IMR-90 (cell line): ENCODE results near the gene GEMIN8. TPM values are rescaled to one million over a fixed set of nuclear protein-coding genes. Genes with fewer than 3 reads are reported as not detected.

ENCODE experiments used
- ATAC-seq: fragments of 200-7000 bp; cut with Tn5 transposase; 2 replicates; pipeline ENCODE4 v1.9.1; 2020; ENCODE audit warnings: low read depth, mild to moderate bottlenecking, moderate library complexity
- BruUV-seq: library from RNA; stranded (reverse); fragments of 400-500 nt; replicated peaks from 2 replicates; lab custom pipeline; 2021; lab: Mats Ljungman, UMichigan
- CTCF ChIA-PET: fragments of 300-600 bp; formaldehyde crosslinking; extraction: SDS; loops from one replicate; lab custom pipeline; 2021; ENCODE audit warnings: antibody characterized with exemption; lab: Yijun Ruan, JAX
- POLR2A ChIA-PET: fragments of 300-600 bp; sonication (Branson Sonifier 250); formaldehyde crosslinking; loops from one replicate; lab custom pipeline; 2022; ENCODE audit warnings: antibody characterized with exemption; ENCODE audit not compliant: unreplicated experiment; lab: Charles Lee
- DNase-seq: peaks from one replicate; pipeline ENCODE4 v3.0.0; 2013
- H2AFZ ChIP-seq: replicated peaks from 2 replicates; pipeline ENCODE3; 2013; ENCODE audit warnings: low read length, mild to moderate bottlenecking; ENCODE audit not compliant: poor library complexity
- H2AK5ac ChIP-seq: 2 replicates; pipeline ENCODE4 v1.6.1; 2013; ENCODE audit warnings: low read depth, low read length, inconsistent platforms
- H2AK9ac ChIP-seq: replicated peaks from 2 replicates; pipeline ENCODE3; 2013; ENCODE audit warnings: mild to moderate bottlenecking, low read depth, low read length, moderate library complexity; ENCODE audit not compliant: poor library complexity
- H2BK120ac ChIP-seq: 2 replicates; pipeline ENCODE4 v1.6.1; 2013; ENCODE audit warnings: low read depth, low read length, inconsistent platforms
- H2BK15ac ChIP-seq: 3 replicates; pipeline ENCODE4 v1.6.1; 2013; ENCODE audit warnings: low read depth, low read length, inconsistent platforms
- H2BK20ac ChIP-seq: 2 replicates; pipeline ENCODE4 v1.6.1; 2013; ENCODE audit warnings: low read depth, mild to moderate bottlenecking, inconsistent platforms, low read length, moderate library complexity
- H2BK5ac ChIP-seq: 2 replicates; pipeline ENCODE4 v1.6.1; 2013; ENCODE audit warnings: mild to moderate bottlenecking, low read depth, low read length, inconsistent platforms; ENCODE audit not compliant: poor library complexity, severe bottlenecking
- H3K14ac ChIP-seq: replicated peaks from 2 replicates; pipeline ENCODE4 v1.6.1; 2013; ENCODE audit warnings: low read depth, low read length, inconsistent platforms
- H3K18ac ChIP-seq: 2 replicates; pipeline ENCODE4 v1.6.1; 2013; ENCODE audit warnings: low read depth, low read length, control low read depth
- H3K23ac ChIP-seq: 2 replicates; pipeline ENCODE4 v1.6.1; 2013; ENCODE audit warnings: low read depth, low read length, inconsistent platforms
- H3K27ac ChIP-seq: 2 replicates; pipeline ENCODE4 v1.5.1; 2013; ENCODE audit warnings: mild to moderate bottlenecking, control low read depth, low read length; ENCODE audit not compliant: insufficient read depth
- H3K27me3 ChIP-seq: 2 replicates; pipeline ENCODE4 v1.6.1; 2013; ENCODE audit warnings: low read length; ENCODE audit not compliant: control insufficient read depth, insufficient read depth
- H3K36me3 ChIP-seq: 2 replicates; pipeline ENCODE4 v1.6.1; 2013; ENCODE audit warnings: low read length, mixed read lengths; ENCODE audit not compliant: control insufficient read depth, insufficient read depth
- H3K4ac ChIP-seq: 2 replicates; pipeline ENCODE4 v1.6.1; 2013; ENCODE audit warnings: low read depth, low read length, inconsistent platforms
- H3K4me1 ChIP-seq: 2 replicates; pipeline ENCODE4 v1.6.1; 2013; ENCODE audit warnings: low read length, mixed read lengths; ENCODE audit not compliant: control insufficient read depth, insufficient read depth
- H3K4me2 ChIP-seq: 2 replicates; pipeline ENCODE4 v1.6.1; 2013; ENCODE audit warnings: low read depth, mild to moderate bottlenecking, control low read depth, low read length, moderate library complexity
- H3K4me3 ChIP-seq: 2 replicates; pipeline ENCODE4 v1.5.1; 2013; ENCODE audit warnings: low read depth, mild to moderate bottlenecking, control low read depth, low read length, moderate library complexity; ENCODE audit not compliant: insufficient read depth
- H3K56ac ChIP-seq: 2 replicates; pipeline ENCODE4 v1.6.1; 2013; ENCODE audit warnings: low read length, inconsistent platforms; ENCODE audit not compliant: insufficient read depth; ENCODE audit errors: extremely low read depth
- H3K79me1 ChIP-seq, 2 experiments: 2 replicates each; pipeline ENCODE4 v1.6.1; 2013; ENCODE audit warnings: low read length in 2 of 2, inconsistent platforms in 1 of 2, low read depth in 1 of 2
- H3K9ac ChIP-seq: 2 replicates; pipeline ENCODE4 v1.6.1; 2013; ENCODE audit warnings: low read depth, low read length, control low read depth
- H3K9me1 ChIP-seq: 2 replicates; pipeline ENCODE4 v1.6.1; 2013; ENCODE audit warnings: low read length, inconsistent platforms; ENCODE audit not compliant: insufficient read depth
- H3K9me3 ChIP-seq: 2 replicates; pipeline ENCODE4 v1.6.1; 2013; ENCODE audit warnings: low read length; ENCODE audit not compliant: control insufficient read depth, insufficient read depth
- H4K20me1 ChIP-seq: 2 replicates; pipeline ENCODE4 v1.6.1; 2013; ENCODE audit warnings: low read length, inconsistent platforms; ENCODE audit not compliant: insufficient read depth
- H4K5ac ChIP-seq: 2 replicates; pipeline ENCODE4 v1.6.1; 2013; ENCODE audit warnings: mild to moderate bottlenecking, low read depth, low read length, control low read depth
- H4K8ac ChIP-seq, 2 experiments: 2 replicates each; pipeline ENCODE4 v1.6.1; 2013; ENCODE audit warnings: low read depth in 2 of 2, low read length in 2 of 2, control low read depth in 1 of 2, inconsistent platforms in 1 of 2
- H4K91ac ChIP-seq: 2 replicates; pipeline ENCODE4 v1.6.1; 2013; ENCODE audit warnings: low read depth, low read length, inconsistent platforms; ENCODE audit not compliant: insufficient read depth
- BHLHE40 ChIP-seq: fragments of 150-350 bp; IDR thresholded peaks from 2 replicates; pipeline ENCODE4 v1.6.1; 2016; ENCODE audit warnings: mild to moderate bottlenecking, low read depth, low read length
- CTCF ChIP-seq: conservative IDR thresholded peaks from 2 replicates; pipeline ENCODE4 v1.5.1; 2012; ENCODE audit warnings: mild to moderate bottlenecking, low read depth, low read length, improper control_type of control experiment
- ELK1 ChIP-seq: fragments of 150-350 bp; IDR thresholded peaks from 2 replicates; pipeline ENCODE4 v1.6.1; 2016; ENCODE audit warnings: low read depth, mild to moderate bottlenecking, low read length, moderate library complexity, borderline replicate concordance
- MAFK ChIP-seq: IDR thresholded peaks from 2 replicates; pipeline ENCODE4 v1.6.1; 2012; ENCODE audit warnings: low read depth, low read length, improper control_type of control experiment
- MAZ ChIP-seq: IDR thresholded peaks from 2 replicates; pipeline ENCODE4 v1.6.1; 2012; ENCODE audit warnings: low read depth, mild to moderate bottlenecking, low read length, improper control_type of control experiment, moderate library complexity, borderline replicate concordance
- NFE2L2 ChIP-seq: fragments of 150-350 bp; IDR thresholded peaks from 2 replicates; pipeline ENCODE4 v1.6.1; 2016; ENCODE audit warnings: low read depth, mild to moderate bottlenecking, low read length
- RAD21 ChIP-seq: IDR thresholded peaks from 2 replicates; pipeline ENCODE4 v1.6.1; 2012; ENCODE audit warnings: low read length, improper control_type of control experiment
- SMC3 ChIP-seq: fragments of 150-350 bp; IDR thresholded peaks from 2 replicates; pipeline ENCODE4 v1.6.1; 2016; ENCODE audit warnings: low read depth, mild to moderate bottlenecking, antibody characterized with exemption, low read length, moderate library complexity
- USF2 ChIP-seq: fragments of 150-350 bp; IDR thresholded peaks from 2 replicates; pipeline ENCODE4 v1.6.1; 2017; ENCODE audit warnings: mild to moderate bottlenecking, antibody characterized with exemption, low read length, low read depth
- WGBS, 2 experiments: methylation state at CpG; one replicate each; pipeline versions ENCODE4 v1.1.5 to v1.1.7; 2013; ENCODE audit warnings: missing lambda C conversion rate in 2 of 2; ENCODE audit not compliant: insufficient read length in 1 of 2; ENCODE audit errors: extremely low coverage in 2 of 2; 5-methylcytosine and 5-hydroxymethylcytosine counted together
- dilution Hi-C: fragments of 300-500 bp; cut with HindIII; formaldehyde crosslinking; loops from one replicate; pipeline ENCODE4 v1.14.3; 2018; ENCODE audit warnings: low sequenced_read_pairs; ENCODE audit not compliant: unreplicated experiment
- in situ Hi-C: fragments of 300-500 bp; cut with MboI; formaldehyde crosslinking; loops from 3 replicates; pipeline ENCODE4 v1.14.3; 2019; ENCODE audit warnings: low sequenced_read_pairs, inconsistent platforms, mixed read lengths
- intact Hi-C: fragments of 100-400 bp; cut with micrococcal nuclease; formaldehyde crosslinking; loops from 2 replicates; pipeline ENCODE4 v1.10.0; 2022
- polyA plus RNA-seq, 3 experiments: library from polyadenylated mRNA; depleted of rRNA; stranded (reverse); fragments of >200 nt; gene quantifications; 2 replicates each; pipeline ENCODE4 v1.2.3, GENCODE V29; 2012; ENCODE audit warnings: low replicate concordance in 1 of 3
- total RNA-seq: library from RNA; depleted of rRNA; stranded (reverse); fragments of >200 nt; gene quantifications from 2 replicates; pipeline ENCODE4 v1.2.3, GENCODE V29; 2012

Gene GEMIN8
- total and polyA plus RNA-seq, 2 of the 4 experiments (the other 2 are of a cell fraction), result 12.0 to 24.1 TPM

DNA sequence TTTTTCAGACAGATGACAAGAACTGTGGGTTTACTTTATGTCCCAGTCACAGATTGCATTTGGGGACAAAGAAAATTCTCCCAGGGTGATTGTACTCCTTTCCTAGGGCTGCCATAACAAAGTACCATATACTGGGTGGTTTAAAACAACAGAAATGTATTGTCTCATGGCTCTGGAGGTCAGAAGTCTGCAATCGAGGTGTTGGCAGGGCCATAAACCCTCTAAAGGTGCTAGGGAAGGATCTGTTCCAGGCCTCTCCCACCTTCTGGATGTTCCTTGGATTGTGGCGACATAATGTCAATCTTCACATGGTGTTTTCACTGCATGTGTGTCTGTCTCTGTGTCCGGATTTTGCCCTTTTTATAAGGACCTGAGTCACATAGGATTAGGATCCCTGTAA lies 12.3 kb downstream of the GEMIN8 start:
- Histone ChIP-seq H3K79me1 (no peaks in the 10 kb centered on the region), H4K5ac (no peak overlapping the region), H3K56ac (no peak overlapping the region), H2AK5ac (no peak overlapping the region), H3K4ac (no peak overlapping the region), H3K18ac (no peak overlapping the region), H3K4me2 (no peak overlapping the region), H2AFZ (no peak overlapping the region), H3K4me1 (no peaks in the 10 kb centered on the region), H2BK5ac (no peak overlapping the region), H3K14ac (no peak overlapping the region), H2AK9ac (no peak overlapping the region), H3K9me1 (no peaks in the 10 kb centered on the region), H3K4me3 (no peak overlapping the region), H4K91ac (no peak overlapping the region), H2BK120ac (no peak overlapping the region), H3K9me3 (no peaks in the 10 kb centered on the region), H3K9ac (no peak overlapping the region), H2BK15ac (no peak overlapping the region), H2BK20ac (no peak overlapping the region), H4K8ac (no peak overlapping the region), H3K27ac (no peak overlapping the region), H3K23ac (no peak overlapping the region), H3K27me3 (no peaks in the 10 kb centered on the region), H4K20me1 (no peaks in the 10 kb centered on the region), H3K36me3 (peaks cover 6% of the 10 kb centered on the region; the same call in 1 of the 2 replicates)
- ChIA-PET POLR2A (no interaction called here), CTCF (no interaction called here)
- WGBS, 2 experiments, result no CpG with 5 or more reads among the region's 3 CpGs
- BruUV-seq, result no TSS peak
- intact Hi-C loops (no loop called here), in situ Hi-C loops (no loop called here), dilution Hi-C loops (no loop called here)
- no peak for TF ChIP-seq RAD21
- no peak for TF ChIP-seq MAZ
- TF ChIP-seq MAFK, result no peak
- TF ChIP-seq ELK1, result no peak
- no peak for TF ChIP-seq USF2
- no peak for TF ChIP-seq NFE2L2
- no peak for TF ChIP-seq CTCF
- TF ChIP-seq SMC3, result no peak
- no peak for TF ChIP-seq BHLHE40
- ATAC-seq (no peak), DNase-seq (no peak)
